Effector CD4-positive, alpha-beta T cell (primary cell): ENCODE data around the gene RNF135.
A peak's percentile ranks its signal among the peaks of the same experiment; 100 is the strongest.
"Not testable (repeated sequence)": the region's sequence is repeated elsewhere in the genome, so short reads cannot be mapped to it uniquely, and the experiment has no call there.

Experiments
- DNase-seq: peaks from one replicate; pipeline ENCODE4 v3.0.0-alpha.2; 2020

Gene RNF135

DNA sequence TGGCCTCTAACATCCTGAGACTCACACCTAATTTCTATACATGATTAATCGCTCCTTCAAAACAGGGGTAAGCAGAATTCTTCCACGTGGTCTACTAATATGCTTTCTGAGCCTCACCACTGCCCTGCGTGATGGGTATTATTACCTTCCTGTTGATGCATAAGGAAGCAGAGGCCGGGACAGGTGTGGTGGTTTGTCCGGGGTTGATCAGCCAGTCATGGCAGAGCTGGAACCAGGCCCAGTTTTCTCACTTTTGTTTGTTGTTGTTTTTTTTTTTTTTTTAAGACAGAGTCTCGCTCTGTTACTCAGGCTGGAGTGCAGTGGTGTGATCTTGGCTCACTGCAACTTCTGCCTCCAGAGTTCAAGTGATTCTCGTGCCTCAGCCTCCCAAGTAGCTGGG lies 31.2 kb downstream of the RNF135 start:
- no peak for DNase-seq

DNA sequence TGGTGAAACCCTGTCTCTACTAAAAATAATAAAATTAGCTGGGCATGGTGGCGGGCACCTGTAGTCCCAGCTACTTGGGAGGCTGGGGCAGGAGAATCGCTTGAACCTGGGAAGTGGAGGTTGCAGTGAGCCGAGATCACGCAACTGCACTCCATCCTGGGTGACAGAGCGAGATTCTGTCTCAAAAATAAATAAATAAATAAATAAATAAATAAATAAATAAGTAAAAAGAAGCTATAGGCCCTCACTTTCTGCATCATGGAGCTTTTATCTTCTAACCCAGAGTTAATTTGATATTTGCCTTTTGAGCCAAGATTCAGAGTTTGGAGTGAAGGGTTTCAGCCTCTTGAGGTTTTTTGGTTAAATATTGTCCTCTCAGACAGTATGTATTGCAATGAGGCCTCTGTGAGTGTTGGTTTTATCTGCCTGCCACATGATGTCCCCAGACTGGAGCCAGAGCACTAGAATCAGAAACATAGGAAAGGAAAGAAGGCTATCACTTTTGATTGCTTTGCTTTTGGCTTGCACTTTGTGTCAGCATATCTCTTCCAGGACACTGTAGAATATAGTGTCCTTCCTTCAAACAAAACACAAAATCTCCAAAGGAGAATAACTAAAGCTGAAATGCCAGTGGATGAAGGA lies 32.5 kb downstream of the RNF135 start:
- DNase-seq, result no peak

DNA sequence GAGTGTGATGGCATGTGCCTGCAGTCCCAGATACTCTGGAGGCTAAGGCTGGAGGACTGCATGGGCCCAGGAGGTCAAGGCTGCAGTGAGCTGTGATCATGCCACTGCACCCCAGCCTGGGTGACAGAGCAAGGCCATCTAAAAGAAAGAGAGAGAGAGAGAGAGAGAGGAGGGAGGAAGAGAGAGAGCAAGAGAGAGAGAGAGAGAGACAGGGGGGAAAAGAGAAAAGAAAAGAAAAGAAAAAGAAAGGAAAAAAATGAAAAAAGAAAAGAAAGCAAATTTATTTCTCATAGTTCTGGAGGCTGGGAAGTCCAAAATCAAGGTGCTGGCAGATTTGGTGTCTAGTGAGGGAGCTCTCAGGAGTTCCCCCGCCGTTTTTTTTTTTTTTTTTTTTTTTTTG lies 33.3 kb downstream of the RNF135 start:
- no peak for DNase-seq

GRCh38 chr17:31007695-31008373 lies 37.0 kb downstream of the RNF135 start:
- no peak for DNase-seq

DNA sequence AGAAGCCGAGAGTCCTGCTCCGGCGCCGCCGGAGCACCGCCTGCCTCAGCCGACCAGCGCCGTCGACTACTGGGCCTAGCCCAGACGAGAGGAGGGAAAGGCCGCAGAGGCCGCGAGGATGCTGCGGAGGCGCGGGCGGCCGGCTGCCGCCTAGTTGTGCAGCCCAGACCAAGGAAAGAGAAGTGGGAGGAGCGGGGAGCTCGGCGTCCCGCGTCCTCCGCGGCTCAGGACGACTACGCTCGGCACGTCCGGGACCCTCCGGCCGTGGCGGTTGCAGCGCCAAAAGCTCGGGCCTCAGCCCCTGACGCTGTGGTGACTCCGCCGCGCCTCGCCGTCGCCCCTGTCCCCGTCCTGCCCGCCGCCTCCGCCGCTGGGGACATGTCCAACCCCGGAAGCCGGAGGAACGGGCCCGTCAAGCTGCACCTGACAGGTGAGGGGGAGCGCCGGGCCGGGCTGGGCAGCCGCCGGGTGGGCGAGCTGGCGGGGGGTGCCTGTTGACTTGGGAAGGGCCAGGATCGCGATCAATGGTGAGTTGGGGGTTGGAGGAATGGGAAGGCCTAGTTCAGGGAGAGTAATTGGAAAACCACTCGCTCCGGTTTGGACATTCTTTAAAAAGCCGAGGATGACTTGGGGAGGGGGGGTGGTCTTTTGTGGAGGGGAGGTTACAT lies 37.7 kb downstream of the RNF135 start:
- peak; percentile 38 for DNase-seq

- not testable (repeated sequence) for DNase-seq
Measured at GRCh38 chr17:31009042-31009702, 38.3 kb downstream of the RNF135 start.

DNA sequence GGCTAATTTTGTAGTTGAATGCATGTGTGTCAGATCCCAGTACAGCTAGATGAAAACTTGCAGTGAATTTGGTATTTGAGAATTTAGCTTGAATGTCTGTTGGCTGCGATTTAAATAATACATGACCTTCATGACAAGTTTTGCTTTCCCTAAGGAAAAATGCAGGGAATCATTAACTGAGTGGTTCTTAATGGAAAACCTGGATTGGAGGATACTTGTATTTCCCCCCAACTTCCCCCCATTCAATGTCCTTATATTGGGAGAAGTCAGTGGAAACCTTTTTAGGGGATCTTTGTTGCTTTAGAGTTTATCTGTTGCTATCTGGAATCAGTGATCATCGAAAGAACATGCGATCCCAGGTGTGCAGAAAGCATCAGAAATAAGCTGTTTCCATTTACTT lies 39.2 kb downstream of the RNF135 start:
- DNase-seq, result not testable (repeated sequence)

DNA sequence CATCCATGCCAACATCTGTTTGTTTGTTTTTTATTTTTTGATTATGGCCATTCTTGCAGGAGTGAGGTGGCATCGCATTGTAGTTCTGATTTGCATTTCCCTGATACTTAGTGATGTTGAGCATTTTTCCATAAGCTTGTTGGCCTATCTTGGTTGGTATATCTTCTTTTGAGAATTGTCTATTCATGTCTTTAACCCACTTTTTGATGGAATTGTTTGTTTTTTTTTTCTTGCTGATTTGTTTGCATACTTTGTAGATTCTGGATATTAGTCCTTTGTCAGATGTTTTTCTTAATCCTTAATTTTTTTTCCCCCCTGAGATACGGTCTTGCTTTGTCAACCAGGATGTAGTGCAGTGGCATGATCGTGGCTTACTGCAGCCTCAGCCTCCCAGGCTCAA lies 43.0 kb downstream of the RNF135 start:
- DNase-seq, result no peak

DNA sequence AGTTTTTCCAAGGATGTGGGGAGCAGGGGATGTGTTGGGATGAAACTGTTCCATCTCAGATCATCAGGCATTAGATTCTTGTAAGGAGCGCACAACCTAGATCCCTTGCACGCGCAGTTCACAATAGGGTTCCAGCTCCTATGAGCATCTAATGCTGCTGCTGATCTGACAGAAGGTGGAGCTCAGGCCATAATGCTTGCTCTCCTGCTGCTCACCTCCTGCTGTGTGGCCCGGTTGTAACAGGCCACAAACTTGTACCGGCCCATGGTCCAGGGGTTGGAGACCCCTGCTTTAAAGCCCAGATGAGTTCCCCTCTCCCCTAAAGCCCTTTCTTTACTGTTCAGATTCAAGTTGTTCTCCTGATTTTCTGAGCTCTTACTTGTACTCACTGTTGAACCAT lies 44.8 kb downstream of the RNF135 start:
- no peak for DNase-seq

DNA sequence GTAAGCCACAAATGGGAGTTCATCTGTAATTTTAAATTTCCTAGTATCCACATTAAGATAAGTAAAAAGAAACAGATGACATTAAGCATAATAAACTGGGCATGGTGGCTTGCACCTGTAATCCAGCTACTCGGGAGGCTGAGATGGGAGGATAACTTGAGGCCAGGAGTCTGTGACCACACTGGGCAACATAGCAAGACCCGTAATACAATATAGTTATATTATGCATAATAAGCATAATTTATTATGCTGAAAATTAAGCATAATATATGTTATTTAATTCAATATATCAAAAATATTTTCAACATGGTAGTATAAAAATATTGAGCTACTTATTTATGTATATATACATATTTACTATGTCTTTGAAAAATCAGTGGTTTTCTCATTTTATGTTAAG lies 48.2 kb downstream of the RNF135 start:
- DNase-seq, result no peak

DNA sequence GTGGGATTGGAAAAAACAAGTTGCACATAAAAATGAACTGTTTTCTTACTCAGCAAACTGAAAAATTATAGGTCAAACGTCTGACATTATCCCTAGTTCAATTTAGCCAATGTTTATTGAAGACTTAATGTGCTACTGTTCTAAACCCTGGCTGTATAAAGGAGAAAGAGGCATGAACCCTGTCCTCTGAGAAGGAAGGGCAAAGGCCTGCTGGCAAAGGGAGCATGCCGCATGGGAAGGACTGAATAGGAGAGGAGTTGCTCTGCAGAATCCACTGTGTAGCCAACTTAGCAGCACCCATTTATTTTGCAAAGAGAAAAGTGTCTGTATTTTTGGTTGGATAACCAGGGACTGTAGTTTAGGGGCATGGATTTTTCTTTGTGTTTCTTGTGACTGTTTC lies 52.3 kb downstream of the RNF135 start:
- DNase-seq, result not testable (repeated sequence)

- no peak for DNase-seq
Measured at GRCh38 chr17:31031841-31032240, 61.0 kb downstream of the RNF135 start.

DNA sequence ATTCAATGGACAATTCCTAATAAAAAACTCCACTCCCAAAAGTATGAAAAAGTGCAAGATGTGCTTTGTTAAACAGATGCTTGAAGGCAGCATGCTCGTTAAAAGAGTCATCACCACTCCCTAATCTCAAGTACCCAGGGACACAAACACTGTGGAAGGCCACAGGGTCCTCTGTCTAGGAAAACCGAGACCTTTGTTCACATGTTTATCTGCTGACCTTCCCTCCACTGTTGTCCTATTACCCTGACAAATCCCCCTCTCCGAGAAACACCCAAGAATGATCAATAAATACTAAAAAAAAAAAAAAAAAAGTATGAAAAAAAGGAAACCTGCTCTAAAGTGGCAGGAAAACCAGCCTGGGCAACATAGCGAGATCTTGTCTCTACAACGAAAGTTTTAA lies 64.8 kb downstream of the RNF135 start:
- DNase-seq, result not testable (repeated sequence)

- DNase-seq, result not testable (repeated sequence)
Measured at GRCh38 chr17:31040837-31041236, 70.0 kb downstream of the RNF135 start.

GRCh38 chr17:31042378-31042777 lies 71.5 kb downstream of the RNF135 start:
- DNase-seq, result not testable (repeated sequence)

GRCh38 chr17:31046856-31047425 lies 76.1 kb downstream of the RNF135 start:
- DNase-seq, result not testable (repeated sequence)

DNA sequence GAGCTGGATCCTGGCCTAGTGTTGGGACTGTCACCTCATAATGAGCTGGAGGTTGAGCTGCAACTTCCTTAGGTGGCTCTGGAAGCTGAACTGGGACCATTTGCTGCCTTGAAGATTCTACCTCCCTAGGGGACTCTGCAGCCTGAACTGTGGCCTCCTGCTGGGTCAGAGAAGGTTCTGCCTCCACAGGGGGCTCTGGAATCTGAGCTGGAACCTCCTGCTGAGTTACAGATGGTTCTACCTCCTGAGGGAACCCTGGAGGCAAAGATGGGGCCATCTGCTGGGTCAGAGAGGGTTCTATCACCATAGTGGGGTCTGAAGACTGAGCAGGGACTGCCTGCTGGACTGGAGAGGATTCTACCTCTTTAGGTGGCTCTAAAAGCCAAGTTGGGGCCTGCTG lies 77.3 kb downstream of the RNF135 start:
- DNase-seq, result no peak

GRCh38 chr17:31048780-31049179 lies 77.9 kb downstream of the RNF135 start:
- no peak for DNase-seq
